Astrocyte (in vitro differentiated cells and primary cell): ENCODE measurements around the gene RAB3IP.

Source experiments
- EZH2 ChIP-seq: IDR thresholded peaks from 2 replicates; pipeline ENCODE4 v1.6.1; 2012; ENCODE audit warnings: mild to moderate bottlenecking, low read length, inconsistent platforms; ENCODE audit not compliant: insufficient read depth
- TF ChIP-seq, protein P1 (sequence below): IDR thresholded peaks from 2 replicates; pipeline ENCODE4 v1.5.1; 2011; ENCODE audit warnings: low read depth, mild to moderate bottlenecking, inconsistent platforms, low read length, moderate library complexity; ENCODE audit not compliant: insufficient read depth

DNA sequence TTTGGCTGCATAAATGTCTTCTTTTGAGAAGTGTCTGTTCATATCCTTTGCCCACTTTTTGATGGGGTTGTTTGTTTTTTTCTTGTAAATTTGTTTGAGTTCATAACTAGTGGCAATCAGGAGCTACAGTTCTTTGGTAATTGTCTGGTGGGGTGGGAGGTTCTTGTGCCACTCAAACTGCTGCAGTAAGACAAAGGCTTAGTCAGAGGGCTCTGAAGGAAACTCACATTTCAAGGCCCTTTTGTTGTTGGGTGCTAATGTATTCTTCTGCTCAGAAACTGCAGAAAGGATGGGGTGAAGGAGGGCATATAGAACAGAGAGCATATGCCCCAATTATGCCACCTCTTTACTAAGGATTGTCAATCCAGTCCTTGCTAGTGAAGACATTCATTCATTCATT is 108.3 kb downstream of the RAB3IP start:
- no peak for TF ChIP-seq EZH2
- TF ChIP-seq, protein P1, sequence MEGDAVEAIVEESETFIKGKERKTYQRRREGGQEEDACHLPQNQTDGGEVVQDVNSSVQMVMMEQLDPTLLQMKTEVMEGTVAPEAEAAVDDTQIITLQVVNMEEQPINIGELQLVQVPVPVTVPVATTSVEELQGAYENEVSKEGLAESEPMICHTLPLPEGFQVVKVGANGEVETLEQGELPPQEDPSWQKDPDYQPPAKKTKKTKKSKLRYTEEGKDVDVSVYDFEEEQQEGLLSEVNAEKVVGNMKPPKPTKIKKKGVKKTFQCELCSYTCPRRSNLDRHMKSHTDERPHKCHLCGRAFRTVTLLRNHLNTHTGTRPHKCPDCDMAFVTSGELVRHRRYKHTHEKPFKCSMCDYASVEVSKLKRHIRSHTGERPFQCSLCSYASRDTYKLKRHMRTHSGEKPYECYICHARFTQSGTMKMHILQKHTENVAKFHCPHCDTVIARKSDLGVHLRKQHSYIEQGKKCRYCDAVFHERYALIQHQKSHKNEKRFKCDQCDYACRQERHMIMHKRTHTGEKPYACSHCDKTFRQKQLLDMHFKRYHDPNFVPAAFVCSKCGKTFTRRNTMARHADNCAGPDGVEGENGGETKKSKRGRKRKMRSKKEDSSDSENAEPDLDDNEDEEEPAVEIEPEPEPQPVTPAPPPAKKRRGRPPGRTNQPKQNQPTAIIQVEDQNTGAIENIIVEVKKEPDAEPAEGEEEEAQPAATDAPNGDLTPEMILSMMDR: no peak
